Psoas muscle (tissue), 8 donors: ENCODE results near the gene TMEM52. TPM values are rescaled to one million over a fixed set of nuclear protein-coding genes. Genes with fewer than 3 reads are reported as not detected.
A peak's percentile ranks its signal among the peaks of the same experiment; 100 is the strongest.

ENCODE experiments used
- ATAC-seq, 4 donors: fragments of 200-7000 bp; cut with Tn5 transposase; one replicate each; pipeline ENCODE4 v1.9.1; 2020; ENCODE audit warnings: moderate library complexity in 3 of 4, mild to moderate bottlenecking in 2 of 4
- DNase-seq, 2 donors: peaks; one replicate each; pipeline ENCODE4 v3.0.0-alpha.2; 2020
- H3K27ac ChIP-seq: fragments of 200-600 bp; one replicate; pipeline ENCODE4 v1.8.0; 2022
- H3K27me3 ChIP-seq, 3 donors: fragments of 200-600 bp in 1 of 3; one replicate each; pipeline versions ENCODE4 v1.6.1 to v1.8.0; 2013 to 2022; ENCODE audit warnings: low read length in 2 of 3, mild to moderate bottlenecking in 2 of 3, moderate library complexity in 1 of 3; ENCODE audit not compliant: insufficient read depth in 3 of 3
- H3K36me3 ChIP-seq, 2 donors: fragments of 200-600 bp in 1 of 2; one replicate each; pipeline versions ENCODE4 v1.6.1 to v1.8.0; 2013 to 2022; ENCODE audit warnings: low read depth in 1 of 2, mild to moderate bottlenecking in 1 of 2, moderate library complexity in 1 of 2; ENCODE audit not compliant: insufficient read depth in 1 of 2
- H3K4me1 ChIP-seq: fragments of 200-600 bp; one replicate; pipeline ENCODE4 v1.8.0; 2022
- H3K4me3 ChIP-seq: fragments of 200-600 bp; one replicate; pipeline ENCODE4 v1.8.0; 2022; ENCODE audit warnings: mild to moderate bottlenecking
- H3K9me3 ChIP-seq: fragments of 200-600 bp; one replicate; pipeline ENCODE4 v1.8.0; 2022
- CTCF ChIP-seq: fragments of 200-600 bp; IDR thresholded peaks from one replicate; pipeline ENCODE4 v1.8.0; 2022; ENCODE audit warnings: antibody characterized with exemption
- WGBS, 3 donors: extraction: QIAGEN DNeasy Blood & Tissue Kit; methylation state at CpG; one replicate each; pipeline versions ENCODE4 v1.1.6 to v1.1.7; 2013; 5-methylcytosine and 5-hydroxymethylcytosine counted together
- intact Hi-C, 2 donors: fragments of 100-400 bp; cut with DNase I; formaldehyde crosslinking; loops; one replicate each; pipeline versions ENCODE4 v1.11.0 to v1.14.2; 2022
- polyA plus RNA-seq, 3 donors: library from polyadenylated mRNA; stranded (reverse); fragments of 200-250 nt; gene quantifications; one replicate each; pipeline ENCODE4 v1.2.3, GENCODE V29; 2013
- total RNA-seq, 4 donors: library from RNA; stranded (reverse); fragmentation: NEBNext Ultra II Directional in 2 of 4; extraction: Animal tissue kit (Norgen Biotek cat#: 25700) in 2 of 4; gene quantifications; one replicate each; pipeline versions ENCODE4 v1.2.1 to v1.2.4, GENCODE V29; 2021 to 2023
- donor health status: healthy with polysubstance abuse.
- donor health status: DM: no; HTN: no; CAD: no; lungs with moderate emphysema.
- donor health status: Bipolar disorder and iron deficiency.
- donor health status: healthy.
- donor health status: DM: yes; HTN: yes; CAD: no.
- donor health status: DM: no; HTN: no; CAD: no.
- donor health status: DM: no; HTN: no; CAD: no.
- donor health status: DM: yes; HTN: yes; CAD: no.

Gene TMEM52
- total and polyA plus RNA-seq, 7 donors = 37.2 to 137 (median 58.7) TPM

- ATAC-seq = no peak
These were observed 24.6 kb downstream of the TMEM52 start for GRCh38 chr1:1894354-1895059.

GRCh38 chr1:1893997-1894353, 25.1 kb downstream of the TMEM52 start:
- Histone ChIP-seq H3K4me1 (peaks cover 27% of the 10 kb centered on the region), H3K9me3 (no peaks in the 10 kb centered on the region), H3K27me3 (no peaks in the 10 kb centered on the region), H3K36me3 (no peaks in the 10 kb centered on the region), H3K27ac (no peak overlapping the region), H3K4me3 (peak overlapping the region; percentile 22)
- TF ChIP-seq CTCF = no peak
- ATAC-seq = no peak
- intact Hi-C loops = loop anchor here in 1 of 2 donors (5.0 kb wide), 2 partner anchors 117 to 137 kb away; partner anchors contain the start of gene NADK
- 66 to 86% (median 82%) methylated on average over 2 of the region's 2 CpGs for WGBS, 3 donors
- DNase-seq = peak in 1 of 2 donors; percentile 44

More at GRCh38 chr1:1894354-1895059, 24.6 kb downstream of the TMEM52 start:
- H3K27ac ChIP-seq = no peak overlapping the region
- intact Hi-C loops = loop anchor here in 1 of 2 donors (5.0 kb wide), 2 partner anchors 117 to 137 kb away; partner anchors contain the start of gene NADK
- 12 to 15% (median 14%) methylated on average over 14 of the region's 14 CpGs for WGBS, 3 donors
- peak in 1 of 2 donors; percentile 57 for DNase-seq
- no peaks in the 10 kb centered on the region for H3K9me3 ChIP-seq
- H3K36me3 ChIP-seq = no peaks in the 10 kb centered on the region
- H3K27me3 ChIP-seq = no peaks in the 10 kb centered on the region
- peaks cover 22% of the 10 kb centered on the region for H3K4me1 ChIP-seq
- H3K4me3 ChIP-seq = peak overlapping the region; percentile 22
- no peak for TF ChIP-seq CTCF

GRCh38 chr1:1893291-1893985, 25.6 kb downstream of the TMEM52 start:
- intact Hi-C loops = loop anchor here in 1 of 2 donors (5.0 kb wide), 2 partner anchors 116 to 136 kb away; partner anchors contain the start of gene NADK
- 74 to 79% (median 75%) methylated on average over 19 of the region's 19 CpGs for WGBS, 3 donors
- H3K4me3 ChIP-seq = no peak overlapping the region
- H3K27ac ChIP-seq = no peak overlapping the region
- H3K36me3 ChIP-seq = no peaks in the 10 kb centered on the region
- peaks cover 33% of the 10 kb centered on the region for H3K4me1 ChIP-seq
- no peak for ATAC-seq
- no peaks in the 10 kb centered on the region for H3K9me3 ChIP-seq
- TF ChIP-seq CTCF = no peak
- H3K27me3 ChIP-seq = no peaks in the 10 kb centered on the region
- peak in 1 of 2 donors; percentile 50 for DNase-seq

- Histone ChIP-seq H3K9me3 (no peaks in the 10 kb centered on the region), H3K36me3 (no peaks in the 10 kb centered on the region), H3K4me1 (peaks cover 40% of the 10 kb centered on the region), H3K27ac (peak overlapping the region; percentile 88), H3K4me3 (peak overlapping the region; percentile 97), H3K27me3 (no peaks in the 10 kb centered on the region)
- DNase-seq = peak in 1 of 2 donors; percentile 48
- intact Hi-C loops = loop anchor here in 1 of 2 donors (5.0 kb wide), 2 partner anchors 115 to 135 kb away; partner anchors contain the start of gene NADK
- ATAC-seq = no peak
- WGBS, 3 donors = 73 to 89% (median 81%) methylated on average over 6 to 7 of the region's 7 CpGs
- TF ChIP-seq CTCF = no peak
These were observed 26.3 kb downstream of the TMEM52 start for GRCh38 chr1:1892763-1893120.
